ENCODE measurements around the gene ADSS1.

Gene ADSS1

GRCh38 chr14:104700225-104700651, 23.8 kb upstream of the ADSS1 start:
- H3K4me1 ChIP-seq (ENCODE audit: control insufficient read depth, insufficient read depth, low read length), result peaks cover 26% of the 10 kb centered on the region
- WGBS, 2 experiments, result 73 to 77% methylated on average over 14 of the region's 14 CpGs

DNA sequence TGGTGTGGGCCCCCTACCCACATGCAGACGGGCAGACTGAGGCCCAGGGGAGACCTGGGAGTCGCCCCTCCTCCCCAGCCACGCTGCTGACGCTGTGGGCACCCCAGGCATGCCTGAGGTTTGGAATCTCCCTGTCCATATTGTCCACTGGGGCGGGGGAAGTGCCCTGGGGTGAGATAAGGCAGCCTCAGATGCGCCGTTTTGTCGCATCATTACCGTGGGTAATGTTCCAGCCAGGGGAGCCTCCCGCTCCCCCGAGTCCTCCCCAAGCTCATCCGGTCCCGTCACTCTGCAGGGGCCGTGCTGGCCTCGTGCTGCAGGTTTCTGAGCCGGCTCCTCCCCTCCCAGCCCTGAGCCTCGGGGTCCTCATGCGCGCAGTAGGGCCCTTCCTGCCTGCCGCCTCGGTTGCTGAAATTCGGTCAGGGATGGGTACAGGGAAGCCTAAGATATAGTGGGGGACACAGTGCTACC, 23.2 kb upstream of the ADSS1 start:
- Histone ChIP-seq H3K9me3 (ENCODE audit: control insufficient read depth, low read length) (no peaks in the 10 kb centered on the region), H3K4me3 (ENCODE audit: insufficient read depth, low read depth, low read length) (no peak overlapping the region), H3K27ac (ENCODE audit: insufficient read depth, low read depth, low read length, poor library complexity, severe bottlenecking) (no peak overlapping the region), H3K27me3 (ENCODE audit: control insufficient read depth, insufficient read depth, low read length, poor library complexity, severe bottlenecking) (no peaks in the 10 kb centered on the region), H3K4me1 (ENCODE audit: control insufficient read depth, insufficient read depth, low read length) (peaks cover 22% of the 10 kb centered on the region), H3K36me3 (ENCODE audit: control insufficient read depth, insufficient read depth, low read length) (peaks cover 16% of the 10 kb centered on the region)
- WGBS, 2 experiments, result 75% methylated on average over 22 of the region's 22 CpGs

More at GRCh38 chr14:104700225-104700651, 23.8 kb upstream of the ADSS1 start:
- Histone ChIP-seq H3K36me3 (ENCODE audit: control insufficient read depth, insufficient read depth, low read length) (peaks cover 16% of the 10 kb centered on the region), H3K27ac (ENCODE audit: insufficient read depth, low read depth, low read length, poor library complexity, severe bottlenecking) (no peak overlapping the region), H3K27me3 (ENCODE audit: control insufficient read depth, insufficient read depth, low read length, poor library complexity, severe bottlenecking) (no peaks in the 10 kb centered on the region), H3K4me3 (ENCODE audit: insufficient read depth, low read depth, low read length) (no peak overlapping the region), H3K9me3 (ENCODE audit: control insufficient read depth, low read length) (no peaks in the 10 kb centered on the region)

DNA sequence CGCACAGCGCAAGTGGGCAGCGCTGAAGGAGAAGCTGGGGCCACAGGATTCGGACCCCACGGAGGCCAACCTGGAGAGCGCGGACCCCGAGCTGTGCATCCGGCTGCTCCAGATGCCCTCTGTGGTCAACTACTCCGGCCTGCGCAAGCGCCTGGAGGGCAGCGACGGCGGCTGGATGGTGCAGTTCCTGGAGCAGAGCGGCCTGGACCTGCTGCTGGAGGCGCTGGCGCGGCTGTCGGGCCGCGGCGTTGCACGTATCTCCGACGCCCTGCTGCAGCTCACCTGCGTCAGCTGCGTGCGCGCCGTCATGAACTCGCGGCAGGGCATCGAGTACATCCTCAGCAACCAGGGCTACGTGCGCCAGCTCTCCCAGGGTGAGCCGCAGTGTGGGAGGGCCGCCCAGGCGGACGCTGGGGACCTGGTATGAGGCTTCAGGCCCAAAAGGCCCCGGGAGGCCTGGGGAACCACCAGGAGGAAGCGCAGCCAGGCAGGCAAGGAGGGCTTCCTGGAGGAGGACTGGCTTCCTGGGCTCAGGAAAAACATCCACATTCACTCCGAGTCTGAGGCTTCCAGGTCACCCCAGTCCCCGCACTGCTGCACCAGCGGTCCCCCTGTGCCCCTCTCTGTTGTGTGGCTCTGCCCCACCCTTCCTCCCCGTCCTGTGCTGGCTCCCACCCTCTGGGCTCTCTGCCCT, 22.5 kb upstream of the ADSS1 start:
- Histone ChIP-seq H3K4me3 (ENCODE audit: insufficient read depth, low read depth, low read length) (no peak overlapping the region), H3K9me3 (ENCODE audit: control insufficient read depth, low read length) (no peaks in the 10 kb centered on the region), H3K27me3 (ENCODE audit: control insufficient read depth, insufficient read depth, low read length, poor library complexity, severe bottlenecking) (no peaks in the 10 kb centered on the region), H3K4me1 (ENCODE audit: control insufficient read depth, insufficient read depth, low read length) (peaks cover 21% of the 10 kb centered on the region), H3K36me3 (ENCODE audit: control insufficient read depth, insufficient read depth, low read length) (peaks cover 16% of the 10 kb centered on the region), H3K27ac (ENCODE audit: insufficient read depth, low read depth, low read length, poor library complexity, severe bottlenecking) (no peak overlapping the region)
- WGBS, 2 experiments, result 90 to 91% methylated on average over 46 of the region's 46 CpGs

- no peaks in the 10 kb centered on the region for H3K9me3 ChIP-seq (ENCODE audit: control insufficient read depth, low read length)
- WGBS, 2 experiments, result 95 to 96% methylated on average over 12 of the region's 12 CpGs
- H3K36me3 ChIP-seq (ENCODE audit: control insufficient read depth, insufficient read depth, low read length), result peaks cover 16% of the 10 kb centered on the region
- H3K4me3 ChIP-seq (ENCODE audit: insufficient read depth, low read depth, low read length), result no peak overlapping the region
- no peaks in the 10 kb centered on the region for H3K27me3 ChIP-seq (ENCODE audit: control insufficient read depth, insufficient read depth, low read length, poor library complexity, severe bottlenecking)
- no peak overlapping the region for H3K27ac ChIP-seq (ENCODE audit: insufficient read depth, low read depth, low read length, poor library complexity, severe bottlenecking)
- H3K4me1 ChIP-seq (ENCODE audit: control insufficient read depth, insufficient read depth, low read length), result peaks cover 25% of the 10 kb centered on the region
Measured at GRCh38 chr14:104702106-104702505, 21.9 kb upstream of the ADSS1 start.

DNA sequence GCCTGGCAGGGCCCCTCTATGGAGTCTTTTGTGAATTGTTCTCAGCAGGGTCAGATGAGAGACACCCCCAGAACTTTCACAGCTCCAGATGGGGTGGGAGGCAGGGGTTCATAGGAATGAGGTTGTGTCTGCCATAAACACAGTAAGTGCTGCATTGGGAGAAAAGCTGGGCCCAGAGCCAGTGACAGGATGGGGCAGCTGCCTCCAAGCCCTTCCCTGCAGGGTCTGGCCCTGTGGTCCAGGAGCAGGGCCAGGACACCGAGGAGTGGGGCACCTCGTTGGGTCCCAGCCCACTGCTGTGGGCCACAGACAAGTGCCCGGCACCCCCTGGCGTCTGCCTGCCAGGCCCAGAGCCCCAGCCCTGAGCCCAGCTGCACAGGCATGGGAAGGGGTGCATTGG, 21.4 kb upstream of the ADSS1 start:
- Histone ChIP-seq H3K4me3 (ENCODE audit: insufficient read depth, low read depth, low read length) (no peak overlapping the region), H3K36me3 (ENCODE audit: control insufficient read depth, insufficient read depth, low read length) (peaks cover 16% of the 10 kb centered on the region), H3K27me3 (ENCODE audit: control insufficient read depth, insufficient read depth, low read length, poor library complexity, severe bottlenecking) (no peaks in the 10 kb centered on the region), H3K4me1 (ENCODE audit: control insufficient read depth, insufficient read depth, low read length) (peaks cover 20% of the 10 kb centered on the region), H3K27ac (ENCODE audit: insufficient read depth, low read depth, low read length, poor library complexity, severe bottlenecking) (no peak overlapping the region), H3K9me3 (ENCODE audit: control insufficient read depth, low read length) (no peaks in the 10 kb centered on the region)
- 94 to 96% methylated on average over 4 of the region's 4 CpGs for WGBS, 2 experiments

DNA sequence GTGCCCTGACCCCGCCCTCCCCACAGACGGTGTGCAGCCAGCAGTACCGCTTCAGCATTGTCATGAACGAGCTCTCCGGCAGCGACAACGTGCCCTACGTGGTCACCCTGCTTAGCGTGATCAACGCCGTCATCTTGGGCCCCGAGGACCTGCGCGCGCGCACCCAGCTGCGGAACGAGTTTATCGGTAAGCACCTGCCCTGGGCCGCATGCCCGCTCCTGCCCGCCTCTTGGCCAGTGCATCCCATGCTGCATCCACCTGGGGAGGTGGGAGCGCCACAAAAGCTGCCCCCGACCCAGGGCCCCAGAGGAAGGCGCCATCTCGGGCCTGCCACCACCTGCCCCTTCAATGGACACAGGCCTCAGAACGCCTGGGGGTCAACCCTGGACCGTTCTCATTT, 20.8 kb upstream of the ADSS1 start:
- H3K36me3 ChIP-seq (ENCODE audit: control insufficient read depth, insufficient read depth, low read length), result peaks cover 16% of the 10 kb centered on the region
- WGBS, 2 experiments, result 97% methylated on average over 28 of the region's 28 CpGs
- no peak overlapping the region for H3K4me3 ChIP-seq (ENCODE audit: insufficient read depth, low read depth, low read length)
- no peaks in the 10 kb centered on the region for H3K9me3 ChIP-seq (ENCODE audit: control insufficient read depth, low read length)
- no peak overlapping the region for H3K27ac ChIP-seq (ENCODE audit: insufficient read depth, low read depth, low read length, poor library complexity, severe bottlenecking)
- H3K27me3 ChIP-seq (ENCODE audit: control insufficient read depth, insufficient read depth, low read length, poor library complexity, severe bottlenecking), result no peaks in the 10 kb centered on the region
- peaks cover 20% of the 10 kb centered on the region for H3K4me1 ChIP-seq (ENCODE audit: control insufficient read depth, insufficient read depth, low read length)

- Histone ChIP-seq H3K27me3 (ENCODE audit: control insufficient read depth, insufficient read depth, low read length, poor library complexity, severe bottlenecking) (no peaks in the 10 kb centered on the region), H3K4me3 (ENCODE audit: insufficient read depth, low read depth, low read length) (no peak overlapping the region), H3K4me1 (ENCODE audit: control insufficient read depth, insufficient read depth, low read length) (peaks cover 20% of the 10 kb centered on the region), H3K9me3 (ENCODE audit: control insufficient read depth, low read length) (no peaks in the 10 kb centered on the region), H3K36me3 (ENCODE audit: control insufficient read depth, insufficient read depth, low read length) (peaks cover 16% of the 10 kb centered on the region), H3K27ac (ENCODE audit: insufficient read depth, low read depth, low read length, poor library complexity, severe bottlenecking) (no peak overlapping the region)
- 96 to 97% methylated on average over 22 of the region's 22 CpGs for WGBS, 2 experiments
Measured at GRCh38 chr14:104704252-104704651, 19.8 kb upstream of the ADSS1 start.

GRCh38 chr14:104705340-104706047, 18.5 kb upstream of the ADSS1 start:
- WGBS, 2 experiments, result 93 to 94% methylated on average over 21 of the region's 21 CpGs
- no peak overlapping the region for H3K4me3 ChIP-seq (ENCODE audit: insufficient read depth, low read depth, low read length)
- no peaks in the 10 kb centered on the region for H3K9me3 ChIP-seq (ENCODE audit: control insufficient read depth, low read length)
- peaks cover 16% of the 10 kb centered on the region for H3K36me3 ChIP-seq (ENCODE audit: control insufficient read depth, insufficient read depth, low read length)
- no peaks in the 10 kb centered on the region for H3K27me3 ChIP-seq (ENCODE audit: control insufficient read depth, insufficient read depth, low read length, poor library complexity, severe bottlenecking)
- peaks cover 14% of the 10 kb centered on the region for H3K4me1 ChIP-seq (ENCODE audit: control insufficient read depth, insufficient read depth, low read length)
- no peak overlapping the region for H3K27ac ChIP-seq (ENCODE audit: insufficient read depth, low read depth, low read length, poor library complexity, severe bottlenecking)

DNA sequence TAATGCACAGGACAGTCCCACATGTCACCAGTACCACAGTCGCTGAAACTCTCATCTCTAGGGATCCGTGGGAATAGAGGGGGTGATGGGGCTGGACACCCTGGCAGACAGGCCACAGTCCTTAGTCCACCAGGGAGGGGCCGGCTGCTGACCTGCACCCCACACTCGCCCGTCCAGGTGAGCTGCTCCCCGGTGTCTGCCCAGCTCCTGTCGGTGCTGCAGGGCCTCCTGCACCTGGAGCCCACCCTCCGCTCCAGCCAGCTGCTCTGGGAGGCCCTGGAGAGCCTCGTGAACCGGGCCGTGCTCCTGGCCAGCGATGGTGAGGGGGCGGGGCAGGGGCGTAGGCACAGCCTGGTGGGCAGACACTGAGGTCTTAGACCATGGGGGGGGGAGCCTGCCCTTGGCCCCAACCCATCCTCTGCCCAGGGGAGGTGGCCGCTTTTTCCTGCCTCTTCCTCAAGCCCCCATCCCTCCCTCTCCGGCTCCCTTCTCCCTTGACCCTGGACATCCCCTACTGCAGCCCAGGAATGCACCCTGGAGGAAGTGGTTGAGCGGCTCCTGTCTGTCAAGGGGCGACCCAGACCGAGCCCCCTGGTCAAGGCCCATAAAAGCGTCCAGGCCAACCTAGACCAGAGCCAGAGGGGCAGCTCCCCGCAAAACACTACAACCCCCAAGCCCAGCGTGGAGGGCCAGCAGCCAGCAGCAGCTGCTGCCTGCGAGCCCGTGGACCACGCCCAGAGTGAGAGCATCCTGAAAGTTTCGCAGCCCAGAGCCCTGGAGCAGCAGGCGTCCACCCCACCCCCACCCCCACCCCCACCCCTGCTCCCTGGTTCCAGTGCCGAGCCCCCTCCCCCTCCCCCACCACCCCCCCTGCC, 17.1 kb upstream of the ADSS1 start:
- no peak overlapping the region for H3K4me3 ChIP-seq (ENCODE audit: insufficient read depth, low read depth, low read length)
- H3K4me1 ChIP-seq (ENCODE audit: control insufficient read depth, insufficient read depth, low read length), result peaks cover 14% of the 10 kb centered on the region
- H3K36me3 ChIP-seq (ENCODE audit: control insufficient read depth, insufficient read depth, low read length), result peaks cover 13% of the 10 kb centered on the region
- H3K9me3 ChIP-seq (ENCODE audit: control insufficient read depth, low read length), result no peaks in the 10 kb centered on the region
- H3K27me3 ChIP-seq (ENCODE audit: control insufficient read depth, insufficient read depth, low read length, poor library complexity, severe bottlenecking), result no peaks in the 10 kb centered on the region
- WGBS, 2 experiments, result 58 to 63% methylated on average over 25 of the region's 28 CpGs
- H3K27ac ChIP-seq (ENCODE audit: insufficient read depth, low read depth, low read length, poor library complexity, severe bottlenecking), result no peak overlapping the region
